Duodenal mucosa (tissue), 2 donors: ENCODE data around the gene EREG.

Experiments
- H3K27ac ChIP-seq: one replicate; pipeline ENCODE4 v1.7.0; 2013; ENCODE audit warnings: low read depth, low read length
- H3K27me3 ChIP-seq, 2 donors: one replicate each; pipeline ENCODE4 v1.7.0; 2013; ENCODE audit warnings: low read length in 2 of 2, control low read depth in 1 of 2; ENCODE audit not compliant: insufficient read depth in 2 of 2, control insufficient read depth in 1 of 2
- H3K36me3 ChIP-seq, 2 donors: one replicate each; pipeline ENCODE4 v1.7.0; 2013; ENCODE audit warnings: low read length in 2 of 2, control low read depth in 1 of 2; ENCODE audit not compliant: insufficient read depth in 2 of 2, control insufficient read depth in 1 of 2
- H3K4me1 ChIP-seq, 2 donors: one replicate each; pipeline ENCODE4 v1.7.0; 2013; ENCODE audit warnings: low read length in 2 of 2, control low read depth in 1 of 2; ENCODE audit not compliant: insufficient read depth in 2 of 2, control insufficient read depth in 1 of 2
- H3K4me3 ChIP-seq, 2 donors: one replicate each; pipeline ENCODE4 v1.7.0; 2013; ENCODE audit warnings: low read length in 2 of 2, low read depth in 1 of 2
- H3K9ac ChIP-seq, 2 donors: one replicate each; pipeline ENCODE4 v1.7.0; 2013; ENCODE audit warnings: low read length in 2 of 2, low read depth in 1 of 2
- H3K9me3 ChIP-seq, 2 donors: one replicate each; pipeline ENCODE4 v1.7.0; 2013; ENCODE audit warnings: low read length in 2 of 2, control low read depth in 1 of 2; ENCODE audit not compliant: control insufficient read depth in 1 of 2

EREG gene

GRCh38 chr4:74435296-74435695, 70.4 kb downstream of the EREG start:
- no peaks in the 10 kb centered on the region for H3K9me3 ChIP-seq
- no peak overlapping the region for H3K9ac ChIP-seq
- H3K36me3 ChIP-seq, result no peaks in the 10 kb centered on the region
- no peaks in the 10 kb centered on the region for H3K27me3 ChIP-seq
- H3K4me3 ChIP-seq, result no peak overlapping the region
- no peaks in the 10 kb centered on the region for H3K4me1 ChIP-seq
- no peak overlapping the region for H3K27ac ChIP-seq

GRCh38 chr4:74437866-74438265, 72.9 kb downstream of the EREG start:
- no peak overlapping the region for H3K27ac ChIP-seq
- no peak overlapping the region for H3K4me3 ChIP-seq
- no peaks in the 10 kb centered on the region for H3K4me1 ChIP-seq
- no peaks in the 10 kb centered on the region for H3K27me3 ChIP-seq
- H3K9ac ChIP-seq, result no peak overlapping the region
- H3K36me3 ChIP-seq, result no peaks in the 10 kb centered on the region
- H3K9me3 ChIP-seq, result no peaks in the 10 kb centered on the region
